Stimulated activated CD8-positive, alpha-beta memory T cell treated with anti-CD3 and anti-CD28 coated beads, Interleukin-4, amount 100 ng/mL, for 4 hours (primary cell): Measurements from ENCODE around the gene ASAP2.

ENCODE experiments used
- DNase-seq, 2 donors: peaks; one replicate each; pipeline ENCODE4 v3.0.0-alpha.2; 2020; ENCODE audit warnings: low read depth in 2 of 2, low spot score in 1 of 2

ASAP2 gene

GRCh38 chr2:9374071-9374730 lies 167.6 kb downstream of the ASAP2 start:
- DNase-seq, result no peak

DNA sequence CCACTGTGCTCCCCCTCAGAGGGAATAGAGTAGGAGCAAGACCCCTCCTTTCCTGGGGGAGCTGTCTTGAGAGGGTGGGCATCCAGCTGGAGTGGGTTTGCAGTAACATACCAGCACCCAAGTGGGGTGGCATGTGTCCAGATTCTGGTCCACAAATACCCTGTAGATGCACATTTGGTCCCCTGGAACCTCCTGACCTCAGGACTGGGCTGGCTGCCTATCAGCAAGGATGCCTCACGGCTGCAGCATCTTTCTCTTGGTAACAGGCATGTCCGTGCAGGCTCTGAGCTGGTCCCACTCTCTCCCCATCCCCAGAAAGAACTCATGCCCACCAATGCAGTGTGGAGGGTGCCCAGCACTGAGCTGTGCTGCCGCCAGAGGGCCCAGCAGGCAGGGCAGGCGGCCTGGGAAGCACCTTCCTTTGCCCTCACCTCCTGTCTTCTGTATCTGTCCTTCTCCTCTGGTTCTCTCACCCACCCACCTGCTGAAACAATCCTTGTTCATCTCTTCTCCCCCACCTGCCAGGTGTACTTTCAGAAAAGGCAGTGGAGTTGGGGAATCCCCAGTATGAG lies 169.3 kb downstream of the ASAP2 start:
- no peak for DNase-seq

- no peak for DNase-seq
These were observed 171.0 kb downstream of the ASAP2 start for GRCh38 chr2:9377461-9378097.

- DNase-seq, result no peak
These were observed 172.1 kb downstream of the ASAP2 start for GRCh38 chr2:9378433-9379390.

GRCh38 chr2:9379391-9379755 lies 172.8 kb downstream of the ASAP2 start:
- DNase-seq, result no peak

DNA sequence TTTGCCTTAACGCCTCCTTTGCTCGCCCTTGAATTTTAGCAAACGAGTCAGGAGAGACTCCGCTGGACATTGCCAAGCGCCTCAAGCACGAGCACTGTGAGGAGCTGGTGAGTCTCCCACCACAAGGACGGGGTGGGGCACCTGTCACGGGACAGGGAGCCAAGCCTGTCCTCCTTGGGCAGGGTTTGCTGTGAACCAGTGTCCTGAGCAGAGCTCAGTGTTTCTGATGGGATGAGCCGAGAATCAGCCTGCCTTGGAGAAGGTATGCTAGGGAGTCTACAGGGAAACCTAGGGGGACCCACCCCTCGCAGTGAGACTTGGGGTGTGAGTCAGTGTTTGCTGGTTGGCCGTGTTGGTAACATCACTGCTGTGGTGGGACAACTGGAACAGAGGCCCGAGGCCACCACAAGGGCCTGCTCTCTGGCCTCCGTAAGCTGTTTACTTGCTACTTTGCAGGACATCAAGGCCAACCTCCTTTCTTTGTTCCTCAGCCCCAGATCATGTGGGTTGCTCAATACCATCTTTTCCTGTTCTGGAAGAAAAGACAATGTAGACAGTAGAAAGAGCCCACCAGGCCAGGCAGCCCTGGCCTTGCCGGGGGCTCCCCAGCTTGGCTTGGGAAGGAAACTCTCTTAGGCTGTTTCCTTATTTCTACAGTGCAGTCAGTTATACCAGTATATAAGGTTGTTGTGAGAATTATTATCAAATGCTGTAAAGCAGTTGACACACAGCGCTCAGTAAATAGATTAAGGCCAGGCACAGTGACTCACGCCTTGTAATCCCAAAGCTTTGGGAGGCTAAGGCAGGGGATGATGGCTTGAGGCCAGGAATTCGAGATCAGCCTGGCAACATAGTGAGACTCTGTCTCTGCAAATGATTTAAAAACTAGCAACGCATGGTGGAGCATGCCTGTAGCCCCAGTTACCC lies 174.4 kb downstream of the ASAP2 start:
- DNase-seq, result no peak

GRCh38 chr2:9382604-9383235 lies 176.1 kb downstream of the ASAP2 start:
- DNase-seq, result no peak

DNA sequence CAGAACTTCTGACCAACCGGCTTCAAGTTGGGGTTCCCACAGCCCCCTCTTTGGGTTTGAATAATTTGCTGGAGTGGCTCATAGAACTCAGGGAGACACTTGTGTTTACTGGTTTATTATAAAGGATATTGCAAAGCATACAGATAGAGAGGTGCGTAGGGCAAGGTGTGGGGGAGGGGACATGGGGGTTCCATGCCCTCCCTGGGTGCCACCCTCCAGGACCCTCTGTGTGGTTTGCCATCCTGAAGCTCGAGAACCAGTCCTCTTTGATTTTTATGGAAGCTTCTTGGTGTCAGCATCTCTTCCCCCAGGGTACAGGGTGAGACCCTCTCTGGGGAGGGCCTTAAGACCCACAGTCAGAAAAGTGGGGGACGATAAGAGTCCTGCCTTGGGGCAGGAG lies 177.9 kb downstream of the ASAP2 start:
- no peak for DNase-seq

GRCh38 chr2:9385841-9386240 lies 179.2 kb downstream of the ASAP2 start:
- DNase-seq, result no peak

DNA sequence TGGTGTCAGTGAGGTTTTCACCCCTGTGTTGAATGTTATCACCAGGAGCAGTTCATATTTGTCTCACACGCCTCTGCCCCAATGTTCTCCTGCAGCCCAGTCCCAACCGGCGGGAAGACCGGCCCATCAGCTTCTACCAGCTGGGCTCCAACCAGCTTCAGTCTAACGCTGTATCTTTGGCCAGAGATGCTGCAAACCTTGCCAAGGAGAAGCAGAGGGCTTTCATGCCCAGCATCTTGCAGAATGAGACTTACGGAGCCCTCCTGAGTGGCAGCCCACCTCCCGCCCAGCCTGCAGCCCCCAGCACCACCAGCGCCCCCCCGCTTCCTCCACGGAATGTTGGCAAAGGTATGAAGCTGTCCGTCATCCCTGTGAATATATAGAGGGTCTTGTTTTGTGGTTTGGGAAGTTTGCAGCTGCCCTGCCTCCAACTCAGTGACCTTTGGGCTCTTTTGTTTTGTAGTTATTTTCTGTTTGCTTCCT lies 181.6 kb downstream of the ASAP2 start:
- DNase-seq, result no peak

GRCh38 chr2:9388950-9389911 lies 182.6 kb downstream of the ASAP2 start:
- no peak for DNase-seq

DNA sequence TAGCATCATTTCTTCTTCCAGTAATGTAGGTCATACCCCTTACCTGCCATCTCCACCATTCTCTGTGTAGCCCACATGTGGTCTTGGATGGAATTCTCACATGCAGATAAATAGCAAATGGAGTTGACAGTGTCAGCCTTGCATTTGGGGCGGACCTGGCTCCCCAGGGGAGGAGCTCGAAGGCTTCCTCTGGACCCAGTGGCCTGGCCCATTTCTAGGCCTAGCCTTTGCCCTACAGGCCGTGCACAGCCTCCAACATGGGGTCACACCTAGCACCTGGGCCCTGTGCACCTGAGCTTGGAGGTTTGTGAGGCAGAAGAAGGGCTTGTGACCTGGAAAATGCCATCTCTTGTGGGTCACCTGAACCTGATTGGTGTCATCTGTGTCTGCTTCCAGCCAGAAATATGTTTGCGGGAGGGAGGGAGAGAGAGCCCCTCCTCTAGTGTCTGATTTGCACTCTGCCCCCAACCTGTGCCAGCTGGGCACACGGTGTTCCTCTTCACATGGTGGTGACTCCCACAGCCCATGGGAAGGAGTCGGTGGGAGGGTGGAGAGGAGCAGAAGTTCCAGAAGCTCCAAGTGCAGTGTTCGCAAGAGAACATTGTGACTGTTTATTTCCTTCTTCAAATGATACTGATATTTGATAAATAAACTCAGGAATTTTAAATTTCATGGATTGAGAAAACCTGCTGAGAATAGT lies 183.7 kb downstream of the ASAP2 start:
- no peak for DNase-seq

- no peak for DNase-seq
These were observed 184.4 kb downstream of the ASAP2 start for GRCh38 chr2:9390991-9391390.

GRCh38 chr2:9391961-9392720 lies 185.5 kb downstream of the ASAP2 start:
- DNase-seq, result no peak

- DNase-seq, result no peak
These were observed 186.5 kb downstream of the ASAP2 start for GRCh38 chr2:9392898-9393765.

- no peak for DNase-seq
These were observed 188.2 kb downstream of the ASAP2 start for GRCh38 chr2:9394816-9395215.

- no peak for DNase-seq
These were observed 190.6 kb downstream of the ASAP2 start for GRCh38 chr2:9397201-9397600.
